Spinal cord (tissue), 10 donors: Measurements from ENCODE around the gene VAPB. TPM values are rescaled to one million over a fixed set of nuclear protein-coding genes. Genes with fewer than 3 reads are reported as not detected.
"Not testable (repeated sequence)": the region's sequence is repeated elsewhere in the genome, so short reads cannot be mapped to it uniquely, and the experiment has no call there.

Experiments used
- DNase-seq, 6 donors: peaks; one replicate each; pipeline versions ENCODE4 v3.0.0 to v3.0.0-alpha.2; 2013 to 2015; ENCODE audit warnings: low spot score in 6 of 6, low read depth in 4 of 6
- H3K27ac ChIP-seq: one replicate; pipeline ENCODE4 v1.5.1; 2013; ENCODE audit warnings: low read depth, low read length, control low read depth
- H3K27me3 ChIP-seq: one replicate; pipeline ENCODE4 v1.6.1; 2013; ENCODE audit warnings: low read length; ENCODE audit not compliant: control insufficient read depth, insufficient read depth
- H3K36me3 ChIP-seq: one replicate; pipeline ENCODE4 v1.6.1; 2013; ENCODE audit warnings: low read length; ENCODE audit not compliant: control insufficient read depth, insufficient read depth
- H3K4me1 ChIP-seq: one replicate; pipeline ENCODE4 v1.6.1; 2013; ENCODE audit warnings: low read length; ENCODE audit not compliant: control insufficient read depth, insufficient read depth
- H3K4me3 ChIP-seq: one replicate; pipeline ENCODE4 v1.5.1; 2013; ENCODE audit warnings: low read depth, low read length, control low read depth
- H3K9me3 ChIP-seq: one replicate; pipeline ENCODE4 v1.6.1; 2013; ENCODE audit warnings: low read length; ENCODE audit not compliant: control insufficient read depth, insufficient read depth
- WGBS: methylation state at CpG from one replicate; pipeline ENCODE4 v1.1.5; 2013; ENCODE audit warnings: missing lambda C conversion rate; ENCODE audit not compliant: insufficient coverage; 5-methylcytosine and 5-hydroxymethylcytosine counted together
- polyA plus RNA-seq, 2 donors: library from polyadenylated mRNA; unstranded; fragments of 120-200 nt; gene quantifications; one replicate each; pipeline ENCODE4 v1.2.1, GENCODE V29; 2013; ENCODE audit not compliant: insufficient read length in 2 of 2
- total RNA-seq, 2 donors: library from RNA; depleted of rRNA in 1 of 2; stranded (reverse); fragments of 120-200 nt in 1 of 2; fragments of >200 nt in 1 of 2; gene quantifications; one replicate each; pipeline versions ENCODE4 v1.2.3 to v1.2.4, GENCODE V29; 2013 to 2014
- donor health status: healthy.

VAPB gene
- total and polyA plus RNA-seq, 4 donors: 26.1 to 64.3 (median 56.6) TPM

DNA sequence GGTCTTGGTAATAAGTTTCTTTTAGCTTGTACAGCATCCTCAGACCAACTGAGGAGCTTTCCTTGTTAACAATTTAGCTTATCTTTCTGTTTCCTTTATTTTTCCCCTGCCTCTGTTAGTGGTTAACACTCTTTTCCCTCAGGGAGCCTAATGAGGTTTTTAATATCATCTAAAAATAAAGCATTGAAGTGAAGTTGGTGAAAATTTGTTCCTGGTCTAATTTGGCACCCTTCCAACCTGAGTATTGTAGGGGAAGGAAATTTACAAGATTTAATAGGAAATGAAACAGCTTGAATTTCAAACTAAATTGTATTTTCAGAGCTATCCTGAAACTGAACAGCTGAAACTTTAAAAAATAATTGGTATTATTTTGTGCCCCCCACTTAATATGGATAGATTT lies 28.1 kb upstream of the VAPB start:
- no peak overlapping the region for H3K27ac ChIP-seq
- no peaks in the 10 kb centered on the region for H3K9me3 ChIP-seq
- H3K36me3 ChIP-seq: peaks cover 3% of the 10 kb centered on the region
- H3K4me3 ChIP-seq: no peak overlapping the region
- H3K27me3 ChIP-seq: no peaks in the 10 kb centered on the region
- peaks cover 5% of the 10 kb centered on the region for H3K4me1 ChIP-seq
- peak in 2 of 6 donors; percentile 7 to 92 for DNase-seq

- no peaks in the 10 kb centered on the region for H3K9me3 ChIP-seq
- peaks cover 8% of the 10 kb centered on the region for H3K4me1 ChIP-seq
- H3K27me3 ChIP-seq: no peaks in the 10 kb centered on the region
- WGBS: 64% methylated on average over 4 of the region's 9 CpGs
- H3K27ac ChIP-seq: no peak overlapping the region
- peak in 1 of 6 donors; percentile 71 for DNase-seq
- H3K36me3 ChIP-seq: peaks cover 3% of the 10 kb centered on the region
- no peak overlapping the region for H3K4me3 ChIP-seq
These were observed 27.4 kb upstream of the VAPB start for GRCh38 chr20:58361481-58362205.

- Histone ChIP-seq H3K4me3 (no peak overlapping the region), H3K36me3 (peaks cover 3% of the 10 kb centered on the region), H3K27me3 (no peaks in the 10 kb centered on the region), H3K27ac (no peak overlapping the region), H3K4me1 (peaks cover 8% of the 10 kb centered on the region), H3K9me3 (no peaks in the 10 kb centered on the region)
- no peak for DNase-seq
- no CpG with 5 or more reads among the region's 1 CpG for WGBS
These were observed 26.9 kb upstream of the VAPB start for GRCh38 chr20:58362206-58362516.

DNA sequence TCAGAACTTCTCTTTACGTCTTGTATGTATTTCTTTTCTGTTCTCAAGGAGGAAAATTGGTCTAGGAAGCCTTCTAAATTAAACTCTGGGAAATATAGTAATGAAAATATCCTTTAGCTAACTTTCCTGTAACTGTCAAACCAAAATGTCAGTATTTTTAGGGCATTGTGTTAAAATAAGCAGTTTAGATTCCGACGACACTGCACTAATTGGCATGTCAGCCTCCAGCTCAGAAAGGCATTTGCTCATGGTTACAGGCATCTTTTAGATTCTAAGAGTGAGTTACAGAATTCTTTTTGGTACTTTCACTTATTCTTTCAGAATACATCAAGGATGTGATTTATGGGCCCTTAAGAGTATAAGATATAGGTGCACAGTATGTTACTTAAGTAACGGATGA lies 26.1 kb upstream of the VAPB start:
- Histone ChIP-seq H3K27ac (no peak overlapping the region), H3K4me3 (no peak overlapping the region), H3K9me3 (no peaks in the 10 kb centered on the region), H3K4me1 (peaks cover 8% of the 10 kb centered on the region), H3K36me3 (peaks cover 3% of the 10 kb centered on the region), H3K27me3 (no peaks in the 10 kb centered on the region)
- WGBS: no CpG with 5 or more reads among the region's 4 CpGs
- DNase-seq: no peak

- H3K9me3 ChIP-seq: no peaks in the 10 kb centered on the region
- H3K27ac ChIP-seq: no peak overlapping the region
- no peaks in the 10 kb centered on the region for H3K36me3 ChIP-seq
- no peaks in the 10 kb centered on the region for H3K27me3 ChIP-seq
- no peak for DNase-seq
- WGBS: no CpG with 5 or more reads among the region's 3 CpGs
- peaks cover 8% of the 10 kb centered on the region for H3K4me1 ChIP-seq
- no peak overlapping the region for H3K4me3 ChIP-seq
These were observed 22.2 kb upstream of the VAPB start for GRCh38 chr20:58366866-58367265.

GRCh38 chr20:58372806-58373205 lies 16.2 kb upstream of the VAPB start:
- H3K27ac ChIP-seq: no peak overlapping the region
- DNase-seq: peak in 1 of 6 donors; percentile 67
- H3K27me3 ChIP-seq: no peaks in the 10 kb centered on the region
- no peaks in the 10 kb centered on the region for H3K4me1 ChIP-seq
- H3K36me3 ChIP-seq: no peaks in the 10 kb centered on the region
- 16% methylated on average over 4 of the region's 9 CpGs for WGBS
- H3K4me3 ChIP-seq: no peak overlapping the region
- H3K9me3 ChIP-seq: no peaks in the 10 kb centered on the region

- not testable (repeated sequence) for H3K4me3 ChIP-seq, DNase-seq, H3K4me1 ChIP-seq, H3K27me3 ChIP-seq, H3K9me3 ChIP-seq, H3K27ac ChIP-seq, H3K36me3 ChIP-seq
- WGBS: 82% methylated on average over 2 of the region's 8 CpGs
These were observed 15.7 kb upstream of the VAPB start for GRCh38 chr20:58373296-58373695.

DNA sequence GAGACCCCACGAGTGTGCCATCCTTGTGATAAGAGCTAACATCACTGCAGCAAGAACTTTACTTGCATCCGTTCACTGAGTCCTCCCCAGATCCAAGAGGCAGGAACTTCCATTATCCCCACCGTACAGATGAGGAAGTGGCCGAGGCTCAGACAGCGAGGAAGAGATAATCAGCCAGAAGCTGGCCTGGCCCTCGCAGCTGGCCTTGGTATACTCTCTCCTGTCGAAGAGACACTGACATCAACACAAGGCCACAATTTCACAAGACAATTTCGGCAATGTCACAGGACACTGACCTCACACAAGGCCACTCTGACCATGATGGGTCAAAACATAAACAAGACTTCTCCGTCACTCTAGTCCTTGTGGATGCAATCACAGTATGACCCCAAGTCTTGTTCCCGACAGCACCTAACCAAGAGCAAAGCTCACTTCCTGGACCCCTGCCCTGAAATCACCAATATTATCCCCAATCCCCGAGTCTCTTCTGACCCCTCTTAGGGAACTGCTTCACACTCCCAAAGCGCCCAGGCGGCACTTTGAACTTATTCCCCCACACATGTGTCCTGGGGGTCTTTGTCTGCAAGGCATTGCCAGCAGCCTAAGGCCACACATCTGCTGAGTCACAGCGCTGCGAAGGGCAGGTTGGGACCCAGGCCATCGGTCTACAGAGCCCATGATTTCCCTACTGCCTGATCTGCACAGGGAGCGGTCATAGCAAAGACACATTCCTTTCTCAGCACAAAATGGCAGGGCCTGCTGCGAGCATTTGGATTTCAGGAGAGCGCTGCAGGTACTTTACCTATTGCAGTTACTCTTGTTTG lies 14.8 kb upstream of the VAPB start:
- Histone ChIP-seq H3K4me3 (no peak overlapping the region), H3K27me3 (no peaks in the 10 kb centered on the region), H3K36me3 (no peaks in the 10 kb centered on the region), H3K27ac (no peak overlapping the region), H3K9me3 (no peaks in the 10 kb centered on the region), H3K4me1 (no peaks in the 10 kb centered on the region)
- no peak for DNase-seq
- 76% methylated on average over 19 of the region's 19 CpGs for WGBS

DNA sequence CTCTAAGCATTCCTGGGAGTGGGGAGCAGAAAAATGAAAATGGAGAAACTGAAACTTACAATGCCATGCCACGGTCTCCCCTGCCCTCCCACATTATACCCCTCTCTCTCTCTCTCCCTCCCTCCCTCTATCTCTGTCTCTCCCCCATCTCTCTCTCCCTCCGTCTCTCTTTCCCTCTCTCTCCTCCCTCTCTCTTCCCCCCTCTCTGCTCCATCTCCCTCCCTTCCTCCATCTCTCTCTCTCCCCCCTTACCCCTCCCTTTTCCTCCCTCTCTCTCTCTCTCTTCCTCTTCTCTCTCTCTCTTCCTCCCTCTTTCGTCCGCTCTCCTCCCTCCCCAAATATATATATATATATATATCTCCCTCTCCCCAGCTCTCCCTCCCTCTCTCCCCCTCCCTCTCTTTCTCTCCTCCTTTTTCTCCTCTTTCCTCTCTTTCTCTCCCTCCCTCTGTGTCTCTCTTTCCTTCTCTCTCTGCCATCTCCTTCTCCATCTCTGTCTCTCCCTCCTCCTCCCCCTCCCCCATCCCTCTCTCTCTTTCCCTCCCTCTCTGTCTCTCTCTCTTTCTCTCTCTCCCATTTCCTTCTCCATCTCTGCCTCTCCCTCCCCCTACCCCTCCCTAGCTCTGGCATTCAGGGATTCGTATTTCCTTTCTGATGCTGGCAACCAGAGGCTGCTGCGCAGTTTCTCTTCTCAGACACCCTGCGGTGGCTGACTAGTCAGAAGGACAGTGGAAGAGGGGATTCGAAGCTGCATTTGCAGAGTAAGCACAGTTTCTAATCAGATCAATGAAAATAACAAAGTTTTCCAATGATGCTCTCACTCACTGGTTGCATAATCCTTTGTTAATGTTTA lies 13.9 kb upstream of the VAPB start:
- no peaks in the 10 kb centered on the region for H3K9me3 ChIP-seq
- no peaks in the 10 kb centered on the region for H3K27me3 ChIP-seq
- WGBS: 40% methylated on average over 4 of the region's 8 CpGs
- H3K36me3 ChIP-seq: no peaks in the 10 kb centered on the region
- H3K4me1 ChIP-seq: no peaks in the 10 kb centered on the region
- DNase-seq: peak in 2 of 6 donors; percentile 83 to 84
- H3K4me3 ChIP-seq: no peak overlapping the region
- no peak overlapping the region for H3K27ac ChIP-seq
